NCI-H1105 treated with DMSO at 0.1 percent for 48 hours (cell line): ENCODE results near the gene AHI1.
"Not testable (repeated sequence)": the region's sequence is repeated elsewhere in the genome, so short reads cannot be mapped to it uniquely, and the experiment has no call there.

Source experiments
- DNase-seq: peaks from one replicate; lab custom pipeline; 2025; lab: John Stamatoyannopoulos, UW

Gene AHI1

DNA sequence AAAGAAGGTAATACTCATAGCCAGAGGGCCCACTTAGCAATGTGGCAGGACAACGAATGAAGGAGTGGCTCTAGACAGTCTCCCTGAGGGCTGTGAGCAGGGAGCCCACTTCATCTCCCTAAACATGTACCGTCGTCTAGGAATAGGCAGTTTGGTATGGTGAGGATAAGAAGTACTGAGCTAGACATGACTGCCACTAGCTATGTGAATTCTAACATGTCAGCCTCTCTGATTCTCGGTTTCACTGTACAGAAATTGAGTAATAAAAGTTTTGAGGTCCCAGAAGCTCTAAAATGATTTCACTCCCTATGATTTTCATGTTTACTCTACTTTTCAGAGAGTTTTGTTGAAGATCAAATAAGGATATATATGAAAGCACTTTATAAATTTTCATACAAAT, 107.1 kb downstream of the AHI1 start:
- no peak for DNase-seq

DNA sequence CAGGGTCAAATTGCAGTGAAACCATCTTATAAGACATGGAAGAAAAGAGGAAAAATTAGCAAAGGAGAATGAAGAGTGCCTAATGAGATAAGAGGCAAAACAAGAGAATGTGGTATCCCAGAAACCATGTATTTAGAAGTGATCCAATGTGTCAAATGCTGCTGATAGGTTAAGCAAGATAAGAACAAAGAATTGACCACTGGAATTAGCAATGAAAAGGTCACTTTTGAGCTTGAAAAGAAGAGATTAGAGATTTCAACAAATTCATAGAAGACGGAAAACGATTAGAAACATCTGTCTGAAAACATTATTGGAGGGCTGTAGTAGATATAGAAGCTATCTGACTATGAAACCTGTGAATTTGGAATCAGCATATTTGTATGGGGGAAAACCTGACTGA, 112.2 kb downstream of the AHI1 start:
- no peak for DNase-seq

DNA sequence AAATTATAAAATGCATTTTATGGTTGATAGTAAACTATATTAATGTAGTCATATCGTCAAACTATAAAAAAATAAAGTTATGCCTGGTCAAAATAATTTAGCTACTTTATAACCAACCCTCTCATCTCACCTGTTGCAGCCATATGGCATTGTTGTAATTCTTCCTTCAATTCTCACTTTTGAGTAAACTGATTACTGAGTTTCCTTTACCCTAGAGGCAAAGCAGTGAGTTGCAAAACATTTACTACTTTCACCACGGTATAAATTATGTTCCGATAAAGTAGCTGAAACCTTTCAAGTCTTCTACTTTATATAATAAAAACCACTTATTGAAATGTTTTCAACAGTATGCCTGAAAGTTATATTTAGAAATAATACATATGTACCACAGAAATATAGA, 113.8 kb downstream of the AHI1 start:
- DNase-seq: no peak

DNA sequence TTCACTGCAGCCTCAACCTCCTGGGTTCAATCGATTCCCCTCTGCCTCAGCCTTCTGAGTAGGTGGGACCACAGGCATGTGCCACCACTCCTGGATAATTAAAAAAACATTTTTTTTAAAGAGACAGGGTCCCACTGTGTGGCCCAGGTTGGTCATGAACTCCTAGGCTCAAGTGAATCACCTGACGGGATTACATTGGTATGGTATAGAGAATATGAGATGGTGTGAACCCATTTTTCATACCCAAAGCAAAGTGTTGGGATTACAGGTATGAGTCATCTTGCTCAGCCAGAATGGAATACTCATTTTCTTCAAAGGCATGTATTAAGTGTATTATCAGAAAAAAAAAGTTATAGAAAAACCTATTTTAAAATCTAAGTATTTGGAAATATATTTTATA, 114.2 kb downstream of the AHI1 start:
- no peak for DNase-seq

DNA sequence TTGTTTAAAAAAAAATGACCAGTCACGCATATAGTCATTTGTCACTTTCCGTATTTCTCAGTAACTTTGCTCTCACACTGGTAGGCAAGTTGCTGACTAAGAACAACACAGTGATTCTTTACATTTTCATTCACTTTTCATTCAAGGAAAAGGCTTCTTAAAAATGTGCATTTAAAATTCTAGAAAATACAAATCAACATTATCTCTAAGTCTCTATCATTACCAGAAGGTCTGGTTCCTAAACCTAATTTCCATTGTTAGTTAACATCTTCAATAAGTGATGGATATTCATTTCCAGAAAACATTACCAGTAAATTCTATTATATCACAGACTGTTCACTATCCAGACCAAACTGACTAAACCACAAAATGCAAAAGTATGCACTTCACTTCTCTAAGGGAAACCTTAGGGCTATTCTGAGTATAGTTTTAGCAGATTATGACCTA, 115.3 kb downstream of the AHI1 start:
- DNase-seq: no peak

DNA sequence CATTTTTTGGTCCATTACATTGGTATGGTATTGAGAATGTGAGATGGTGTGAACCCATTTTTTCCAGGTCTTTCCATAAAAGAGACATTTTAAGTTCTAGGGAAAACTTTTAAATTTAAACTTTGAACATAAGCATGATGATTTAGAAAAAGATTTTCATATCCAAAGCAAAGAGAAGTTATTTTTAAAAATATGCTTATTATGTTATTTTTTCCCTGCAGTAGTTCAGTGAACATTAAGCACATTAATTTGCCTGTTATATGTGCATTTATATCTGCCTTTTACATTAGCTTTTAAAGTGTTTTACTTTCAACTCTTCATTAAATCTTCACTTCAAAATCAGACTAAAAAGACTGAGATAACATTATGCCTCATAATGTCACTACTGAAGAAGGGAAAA, 116.7 kb downstream of the AHI1 start:
- no peak for DNase-seq

DNA sequence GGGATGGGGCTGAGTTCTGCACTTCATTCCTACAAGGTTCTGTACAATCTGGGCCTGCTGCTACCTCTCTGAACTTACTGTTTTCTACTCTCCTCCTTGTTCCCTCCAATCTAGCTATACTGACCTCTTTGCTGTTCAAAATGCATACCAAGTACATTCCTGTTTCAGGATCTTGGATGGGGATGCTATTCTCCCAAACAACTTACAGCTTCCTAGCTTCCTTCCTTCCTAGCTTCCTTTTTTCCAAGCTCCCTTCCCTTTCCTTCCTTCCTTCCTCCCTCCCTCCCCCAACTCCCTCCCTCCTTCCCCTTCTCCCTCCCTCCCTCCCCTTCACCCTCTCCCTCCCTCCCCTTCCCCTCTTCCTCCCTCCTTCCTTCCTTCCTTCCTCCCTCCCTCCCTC, 117.9 kb downstream of the AHI1 start:
- DNase-seq: no peak

DNA sequence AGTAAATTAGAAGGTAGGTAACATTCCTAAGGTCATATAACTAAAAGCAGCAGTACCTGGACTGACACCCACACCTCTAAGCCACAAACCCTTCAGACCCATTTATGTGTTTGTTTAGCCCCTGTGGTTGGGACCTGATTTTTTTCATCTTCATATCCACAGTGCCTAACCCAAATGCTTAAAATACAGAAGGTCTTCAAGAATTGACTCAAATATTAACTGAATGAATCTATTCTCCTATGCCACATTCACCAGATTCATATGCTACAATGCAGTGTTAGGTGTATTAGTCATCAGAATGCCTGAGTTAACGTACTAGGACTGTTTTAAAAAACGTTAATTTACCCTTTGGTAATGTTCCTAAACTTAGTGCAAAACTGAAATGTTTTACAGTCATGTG, 124.8 kb downstream of the AHI1 start:
- DNase-seq: no peak

DNA sequence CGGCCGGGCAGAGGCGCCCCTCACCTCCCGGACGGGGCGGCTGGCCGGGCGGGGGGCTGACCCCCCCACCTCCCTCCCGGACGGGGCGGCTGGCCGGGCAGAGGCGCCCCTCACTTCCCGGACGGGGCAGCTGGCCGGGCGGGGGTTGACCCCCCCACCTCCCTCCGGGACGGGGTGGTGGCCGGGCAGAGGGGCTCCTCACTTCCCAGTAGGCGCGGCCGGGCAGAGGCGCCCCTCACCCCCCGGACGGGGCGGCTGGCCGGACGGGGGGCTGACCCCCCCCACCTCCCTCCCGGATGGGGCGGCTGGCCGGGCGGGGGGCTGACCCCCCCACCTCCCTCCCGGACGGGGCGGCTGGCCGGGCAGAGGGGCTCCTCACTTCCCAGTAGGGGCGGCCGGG, 133.9 kb downstream of the AHI1 start:
- DNase-seq: not testable (repeated sequence)

DNA sequence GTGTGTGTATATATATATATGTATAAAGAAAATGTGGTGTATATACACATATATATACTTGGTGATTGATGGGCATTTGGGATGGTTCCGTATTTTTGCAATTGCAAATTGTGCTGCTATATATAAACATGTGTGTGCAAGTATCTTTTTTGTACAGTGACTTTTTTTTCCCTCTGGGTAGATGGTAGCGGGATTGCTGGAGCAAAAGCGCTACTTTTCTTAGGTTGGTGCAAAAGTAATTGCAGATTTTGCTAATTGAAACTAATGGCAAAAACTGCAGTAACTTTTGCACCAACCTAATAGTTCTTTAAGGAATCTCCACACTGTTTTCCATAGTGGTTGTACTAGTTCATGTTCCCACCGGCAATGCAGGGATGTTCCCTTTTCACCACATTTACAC, 135.4 kb downstream of the AHI1 start:
- DNase-seq: no peak

DNA sequence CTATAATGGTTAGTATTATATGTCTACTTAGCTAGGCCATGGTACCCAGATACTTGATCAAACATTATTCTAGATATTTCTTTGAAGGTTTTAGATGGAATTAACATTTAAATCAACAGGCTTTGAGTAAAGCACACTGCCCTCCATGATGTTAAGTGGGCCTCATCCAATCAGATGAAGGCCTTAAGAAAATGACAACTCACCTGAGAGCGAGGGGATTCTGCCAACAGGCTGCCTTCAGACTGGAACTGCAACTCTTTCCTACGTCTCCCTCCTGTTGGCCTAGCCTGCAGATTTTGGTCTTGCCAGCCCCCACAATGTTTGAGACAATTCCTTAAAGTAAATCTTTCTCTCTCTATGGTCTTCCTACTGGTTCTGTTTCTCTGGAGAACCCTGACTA, 137.3 kb downstream of the AHI1 start:
- no peak for DNase-seq

DNA sequence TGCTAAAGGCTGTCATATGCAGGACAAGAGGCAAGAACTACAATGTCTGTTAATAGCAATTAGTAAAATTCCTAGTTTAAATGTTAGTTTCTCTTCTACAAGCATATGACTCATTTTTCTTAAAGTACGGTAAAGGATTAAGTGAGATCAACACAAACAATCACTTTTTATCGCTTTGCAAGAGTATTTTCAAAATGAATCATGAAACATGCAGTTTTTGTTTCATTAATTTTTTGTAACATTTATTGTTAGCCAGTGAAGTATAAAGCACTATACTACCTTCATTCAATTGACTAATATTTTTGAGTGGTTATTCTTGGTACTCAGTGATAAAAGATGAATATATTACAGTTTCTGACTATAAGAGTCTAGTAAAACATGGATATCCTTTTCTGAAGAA, 138.6 kb downstream of the AHI1 start:
- DNase-seq: no peak

DNA sequence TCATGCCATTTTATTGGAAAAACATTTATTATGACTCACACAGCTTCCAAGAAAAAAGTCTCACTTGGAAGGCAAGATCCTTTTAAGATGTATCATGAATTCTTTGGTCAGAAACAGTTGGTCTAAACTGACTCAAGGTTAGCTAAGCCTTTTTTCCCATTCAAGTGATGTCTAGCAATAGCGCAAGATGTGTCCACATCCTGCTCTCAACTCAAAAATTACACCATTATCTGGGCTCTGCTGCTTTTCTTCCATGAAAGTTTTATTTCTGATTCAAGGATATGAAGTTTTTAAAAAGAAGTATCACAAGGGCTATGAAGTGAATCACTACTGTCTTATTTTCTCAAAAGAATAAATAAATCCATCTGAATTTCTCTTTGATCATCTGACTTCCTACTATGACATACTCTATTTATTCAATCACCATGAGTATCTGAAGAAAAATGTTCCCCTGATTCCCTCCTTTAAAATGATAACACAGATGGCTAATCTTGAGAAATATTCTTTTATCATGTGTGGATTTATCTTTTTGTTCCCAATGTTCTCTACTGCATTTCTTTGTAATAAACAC, 139.2 kb downstream of the AHI1 start:
- DNase-seq: no peak

DNA sequence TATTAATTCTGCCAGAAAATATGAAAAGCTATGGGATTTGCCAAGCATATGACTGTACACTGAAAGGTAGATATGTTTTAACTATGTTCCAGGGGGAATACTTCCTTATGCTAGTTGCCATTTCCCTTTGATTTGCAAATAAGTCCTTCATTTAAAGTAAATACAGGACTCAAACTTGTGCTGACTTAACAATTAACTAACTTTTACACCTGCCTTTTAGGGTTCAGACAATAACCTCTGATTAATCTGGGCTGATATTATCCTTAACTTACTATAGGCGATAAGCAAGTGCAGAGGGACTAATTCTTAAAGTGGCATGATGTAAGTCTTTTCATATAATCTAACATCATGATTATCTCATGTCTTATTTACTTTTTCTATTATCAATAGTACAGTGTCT, 143.1 kb downstream of the AHI1 start:
- DNase-seq: no peak

DNA sequence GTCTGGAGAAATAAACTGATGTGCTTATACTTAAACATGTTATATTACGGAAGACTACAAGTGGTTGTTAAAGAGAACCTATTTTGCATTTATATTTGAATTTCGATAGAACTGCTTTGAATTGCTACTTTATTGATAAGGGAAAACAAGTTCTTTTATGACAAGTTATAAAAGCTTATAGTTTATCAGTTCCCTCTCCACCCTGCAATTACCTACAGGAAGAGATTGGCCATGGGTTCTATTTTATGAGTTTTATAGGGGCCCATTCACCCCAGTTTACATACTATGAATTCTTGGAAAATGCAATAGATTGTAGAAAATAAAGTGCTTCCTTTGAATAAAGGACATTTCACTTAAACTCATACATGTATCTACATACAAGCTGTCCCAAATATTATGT, 144.4 kb downstream of the AHI1 start:
- no peak for DNase-seq

DNA sequence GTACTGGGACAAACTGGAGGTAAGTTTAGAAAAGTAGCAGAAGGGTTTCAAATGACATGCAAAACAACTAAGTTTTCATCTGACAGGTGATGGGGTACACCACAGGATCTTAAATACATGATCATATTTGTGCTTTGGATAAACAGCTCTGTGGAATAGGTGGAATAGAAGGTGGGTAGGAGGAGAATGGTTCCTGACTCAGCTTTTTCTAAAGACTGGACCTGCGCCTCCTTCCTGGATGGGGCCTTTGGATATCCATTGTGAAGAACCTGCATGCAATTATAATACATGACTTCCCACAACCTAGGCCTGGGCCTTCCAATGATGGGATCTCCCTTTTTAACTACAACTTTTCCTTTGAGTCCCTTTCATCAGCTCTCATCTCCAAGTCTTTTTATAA, 145.9 kb downstream of the AHI1 start:
- no peak for DNase-seq

DNA sequence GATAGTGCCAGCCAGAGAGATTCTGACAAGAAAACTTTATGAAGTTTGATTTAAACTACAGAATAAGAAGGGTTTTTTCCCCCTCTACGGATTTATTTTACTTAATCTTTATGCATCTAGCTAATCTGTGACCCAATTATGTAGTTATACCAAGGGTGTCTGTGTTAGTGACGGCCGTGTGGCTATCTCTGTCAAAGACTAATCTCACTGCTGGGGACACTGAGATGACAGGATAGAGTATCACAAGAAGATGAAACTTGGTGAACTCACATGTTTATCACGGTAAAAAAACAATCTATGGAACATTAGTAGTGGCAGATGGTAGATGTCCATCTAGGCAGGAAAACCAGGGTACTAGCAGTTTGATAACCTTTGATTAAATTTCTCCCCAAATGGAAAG, 149.7 kb downstream of the AHI1 start:
- DNase-seq: no peak

DNA sequence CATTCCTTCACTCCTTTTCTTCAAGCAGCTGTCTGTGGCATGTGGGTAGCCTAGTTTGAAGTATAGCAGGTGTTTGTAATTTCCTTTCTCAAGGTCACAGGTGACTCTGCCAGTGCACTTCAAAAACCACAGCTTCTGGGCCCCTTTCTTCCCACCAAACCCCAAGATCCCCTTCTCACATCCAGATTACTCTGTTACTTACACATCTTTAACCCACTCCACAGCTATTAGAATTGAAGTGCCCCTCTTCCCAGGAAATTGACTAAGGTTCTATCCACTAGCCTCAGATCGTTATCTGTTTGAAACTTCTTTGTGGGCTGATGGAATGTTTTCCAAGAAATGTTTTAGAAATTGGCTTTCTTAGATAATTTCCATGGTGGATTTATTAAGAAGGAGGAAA, 150.8 kb downstream of the AHI1 start:
- DNase-seq: no peak

DNA sequence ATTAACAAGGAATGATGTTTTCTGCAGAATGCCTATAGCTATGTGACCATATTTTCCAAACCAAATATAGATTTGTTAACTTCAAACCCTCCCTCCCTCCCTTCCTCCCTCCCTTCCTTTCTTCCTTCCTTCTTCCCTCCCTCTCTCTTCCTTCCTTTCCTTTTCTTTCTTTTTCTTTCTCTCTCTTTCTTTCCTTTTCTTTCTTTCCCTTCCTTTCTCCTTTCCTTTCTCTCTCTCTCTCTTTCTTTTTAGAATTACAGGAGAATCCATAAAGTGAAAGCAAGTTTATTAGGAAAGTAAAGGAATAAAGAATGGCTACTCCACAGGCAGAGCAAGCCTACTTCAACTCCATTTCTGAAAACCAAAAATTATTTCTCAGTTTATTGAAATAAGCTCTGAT, 153.0 kb downstream of the AHI1 start:
- no peak for DNase-seq

DNA sequence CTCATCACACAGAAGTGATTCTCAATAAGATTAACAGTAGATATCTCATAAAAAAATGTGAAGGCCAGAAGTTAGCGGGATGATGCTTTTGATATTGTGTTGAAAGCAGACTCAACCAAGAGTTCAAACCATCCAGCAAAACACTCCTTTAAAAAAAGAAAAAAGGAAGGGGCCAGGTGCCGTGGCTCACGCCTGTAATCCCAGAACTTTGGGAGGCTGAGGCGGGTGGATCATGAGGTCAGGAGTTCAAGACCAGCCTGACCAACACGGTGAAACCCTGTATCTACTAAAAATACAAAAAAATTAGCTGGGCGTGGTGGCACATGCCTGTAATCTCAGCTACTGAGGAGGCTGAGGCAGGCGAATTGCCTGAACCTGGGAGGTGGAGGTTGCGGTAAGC, 157.6 kb downstream of the AHI1 start:
- not testable (repeated sequence) for DNase-seq

DNA sequence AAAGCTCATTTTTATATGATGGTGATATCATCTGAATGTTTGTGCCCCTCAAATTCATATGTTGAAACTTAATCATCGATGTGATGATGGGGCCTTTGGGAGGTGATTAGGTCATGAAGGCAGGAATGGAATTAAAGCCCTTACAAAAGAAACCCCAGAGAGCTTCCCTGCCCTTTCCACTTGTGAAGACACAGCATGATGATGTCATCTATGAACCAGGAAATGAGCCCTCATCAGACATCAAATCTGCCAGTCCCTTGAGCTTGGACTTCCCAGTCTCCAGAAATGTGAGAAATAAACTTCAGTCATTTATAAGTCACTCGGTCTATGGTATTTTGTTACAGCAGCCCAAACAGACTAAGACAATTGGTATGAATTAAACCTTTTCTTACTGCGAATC, 163.4 kb downstream of the AHI1 start:
- DNase-seq: no peak

DNA sequence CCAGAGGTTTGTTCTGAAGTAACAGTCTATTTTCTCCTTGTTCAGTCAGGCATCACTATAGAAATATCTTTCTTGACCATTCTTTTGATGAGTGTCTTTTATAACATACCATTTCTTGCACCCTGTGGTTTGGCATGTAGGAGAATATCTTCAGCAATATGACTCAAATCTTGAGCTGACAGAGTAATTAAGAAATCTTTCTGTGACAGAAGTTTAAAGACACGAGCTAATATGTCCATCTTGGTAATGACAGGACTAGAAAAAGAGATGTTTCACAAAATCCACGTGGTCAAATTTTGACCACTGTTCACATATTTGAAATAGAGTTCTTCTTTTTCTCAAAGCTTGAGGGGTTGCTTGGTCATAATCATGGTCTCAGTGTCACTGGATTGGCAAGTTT, 166.5 kb downstream of the AHI1 start:
- DNase-seq: no peak

DNA sequence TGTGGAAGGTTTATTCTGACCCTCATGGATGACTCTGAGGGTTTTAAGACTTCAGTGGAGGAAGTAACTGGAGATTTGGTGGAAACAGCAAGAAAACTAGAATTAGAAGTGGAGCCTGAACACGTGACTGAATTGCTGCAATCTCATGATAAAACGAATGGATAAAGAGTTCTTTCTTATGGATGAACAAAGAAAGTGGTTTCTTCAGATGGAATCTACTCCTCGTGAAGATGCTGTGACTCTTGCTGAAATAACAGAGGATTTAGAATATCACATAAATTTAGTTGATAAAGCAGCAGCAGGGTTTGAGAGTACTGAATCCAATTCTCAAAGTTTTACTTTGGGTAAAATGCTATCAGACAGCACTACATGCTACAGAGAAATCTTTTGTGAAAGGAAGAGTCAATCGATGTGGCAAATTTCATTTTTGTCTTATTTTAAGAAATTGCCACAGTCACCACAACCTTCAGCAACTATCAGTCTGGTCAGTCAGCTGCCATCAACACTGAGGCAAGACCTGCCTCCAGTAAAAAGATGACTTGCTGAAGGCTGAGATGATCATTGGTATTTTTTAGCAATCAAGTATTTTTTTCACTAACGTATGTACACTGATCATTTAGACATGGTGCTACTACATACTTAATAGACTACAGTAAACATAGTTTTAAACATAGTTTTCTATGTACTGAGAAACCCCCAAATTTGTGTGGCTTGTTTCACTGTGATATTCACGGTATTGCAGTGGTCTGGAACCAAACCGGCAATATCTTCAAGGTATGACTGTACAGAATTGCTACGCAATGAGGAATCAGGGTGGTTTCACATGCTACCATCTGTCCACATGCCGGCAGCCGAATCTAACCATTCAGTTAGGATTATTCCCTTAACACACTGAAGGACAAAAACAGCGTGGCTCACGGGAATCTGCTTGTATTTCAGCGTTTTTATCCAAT, 167.4 kb downstream of the AHI1 start:
- DNase-seq: no peak

DNA sequence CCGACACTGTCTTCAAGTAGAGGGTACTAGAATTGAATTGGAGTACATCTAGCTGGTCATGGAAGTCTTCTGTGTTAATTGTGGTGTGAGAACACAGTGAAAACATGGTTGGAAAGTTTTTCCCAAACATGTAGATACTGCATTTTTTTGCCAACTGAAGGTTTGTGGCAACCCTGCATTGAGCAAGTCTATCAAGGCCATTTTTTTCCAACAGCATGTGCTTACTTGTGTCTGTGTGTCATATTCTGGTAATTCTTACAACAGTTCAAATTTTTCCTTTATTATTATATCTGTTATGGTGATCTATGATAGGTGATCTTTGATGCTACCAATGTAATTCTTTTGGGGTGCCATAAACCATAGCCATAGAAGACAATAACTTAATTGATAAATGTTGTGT, 169.4 kb downstream of the AHI1 start:
- no peak for DNase-seq
